HEK293T (cell line): ENCODE measurements around the gene TOPBP1.

Experiments
- ARNT ChIP-seq: fragments of 450-650 bp; IDR thresholded peaks from 2 replicates; pipeline ENCODE4 v1.6.1; 2017; ENCODE audit warnings: mild to moderate bottlenecking
- CTBP1 ChIP-seq: fragments of 450-650 bp; IDR thresholded peaks from 2 replicates; pipeline ENCODE4 v1.6.1; 2016; ENCODE audit warnings: borderline replicate concordance
- FOXA1 ChIP-seq: fragments of 450-650 bp; IDR thresholded peaks from 2 replicates; pipeline ENCODE4 v1.6.1; 2016; ENCODE audit warnings: mild to moderate bottlenecking
- HDGF ChIP-seq: fragments of 450-650 bp; IDR thresholded peaks from 2 replicates; pipeline ENCODE4 v1.6.1; 2017; ENCODE audit warnings: antibody characterized with exemption, borderline replicate concordance
- L3MBTL2 ChIP-seq: fragments of 450-650 bp; conservative IDR thresholded peaks from 2 replicates; pipeline ENCODE4 v1.6.1; 2016; ENCODE audit warnings: mild to moderate bottlenecking
- NFRKB ChIP-seq: fragments of 450-650 bp; IDR thresholded peaks from 2 replicates; pipeline ENCODE4 v1.6.1; 2016; ENCODE audit warnings: mild to moderate bottlenecking, moderate library complexity
- SP1 ChIP-seq: fragments of 450-650 bp; IDR thresholded peaks from 2 replicates; pipeline ENCODE4 v1.6.1; 2017

GRCh38 chr3:133699903-133700302, 38.2 kb upstream of the TOPBP1 start:
- TF ChIP-seq FOXA1 (no peak), HDGF (no peak), NFRKB (no peak), CTBP1 (no peak), L3MBTL2 (no peak), SP1 (no peak), ARNT (no peak)
